DMS153 treated with DMSO at 0.1 percent for 48 hours (cell line): ENCODE results near the gene TNNC1.

Source experiments
- DNase-seq: peaks from one replicate; lab custom pipeline; 2025; ENCODE audit not compliant: unreplicated experiment; lab: John Stamatoyannopoulos, UW

Gene TNNC1

DNA sequence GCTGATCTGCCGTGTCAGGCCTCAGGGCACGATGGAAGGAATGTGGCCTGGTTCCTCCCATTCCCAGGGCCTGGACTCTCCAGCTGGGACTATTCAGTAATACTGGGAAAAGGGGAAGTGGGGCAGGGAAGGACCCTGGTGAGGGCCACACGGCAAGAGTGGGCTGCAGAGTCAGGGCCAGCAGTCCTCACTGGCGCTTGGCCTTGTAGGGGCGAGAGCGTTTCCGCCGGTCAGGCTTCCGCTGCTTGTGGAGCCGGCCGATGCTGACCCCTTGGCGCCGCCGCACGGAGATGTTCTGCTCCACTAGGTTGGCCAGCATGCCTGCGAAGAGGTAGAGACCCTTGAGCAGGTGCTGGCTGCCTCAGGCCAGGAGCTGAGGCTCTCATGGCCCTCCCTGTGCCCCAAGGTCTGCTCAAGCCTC lies 51.7 kb downstream of the TNNC1 start:
- no peak for DNase-seq

DNA sequence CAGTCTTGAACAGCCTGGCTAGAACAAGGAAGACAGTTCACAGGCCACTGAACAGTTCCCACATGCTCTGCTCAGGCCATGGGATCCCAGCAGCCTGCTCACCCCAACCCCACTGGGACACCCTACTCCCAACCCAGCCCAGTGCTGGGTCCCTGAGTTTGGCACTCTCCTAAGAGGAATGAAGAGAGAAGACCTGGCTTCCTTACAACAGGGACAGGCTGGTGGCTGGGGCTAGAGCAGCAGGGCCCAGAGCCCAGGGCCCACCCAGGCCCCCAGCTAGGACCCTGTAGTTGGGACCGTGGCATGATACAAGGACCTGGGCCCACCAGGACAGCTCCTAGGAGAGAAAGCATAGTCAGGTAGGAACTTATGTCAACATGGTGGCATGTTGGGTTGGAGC lies 52.3 kb downstream of the TNNC1 start:
- no peak for DNase-seq
